Fibroblast of lung (primary cell): ENCODE results near the gene PTPN21.
A peak's percentile ranks its signal among the peaks of the same experiment; 100 is the strongest.

Experiments used
- EZH2 ChIP-seq: IDR thresholded peaks from 2 replicates; pipeline ENCODE4 v1.5.1; 2012; ENCODE audit warnings: low read length, control low read depth, mild to moderate bottlenecking; ENCODE audit errors: missing control alignments
- TF ChIP-seq, protein P1 (sequence below), 2 donors: IDR thresholded peaks in 1 of 2; conservative IDR thresholded peaks in 1 of 2; 1 replicate in 1 of 2; 2 replicates in 1 of 2; pipeline ENCODE4 v1.5.1; 2011 to 2012; ENCODE audit warnings: low read length in 2 of 2, control low read depth in 1 of 2, inconsistent platforms in 1 of 2, low read depth in 1 of 2, mild to moderate bottlenecking in 1 of 2

- TF ChIP-seq EZH2 = no peak
- TF ChIP-seq, protein P1, sequence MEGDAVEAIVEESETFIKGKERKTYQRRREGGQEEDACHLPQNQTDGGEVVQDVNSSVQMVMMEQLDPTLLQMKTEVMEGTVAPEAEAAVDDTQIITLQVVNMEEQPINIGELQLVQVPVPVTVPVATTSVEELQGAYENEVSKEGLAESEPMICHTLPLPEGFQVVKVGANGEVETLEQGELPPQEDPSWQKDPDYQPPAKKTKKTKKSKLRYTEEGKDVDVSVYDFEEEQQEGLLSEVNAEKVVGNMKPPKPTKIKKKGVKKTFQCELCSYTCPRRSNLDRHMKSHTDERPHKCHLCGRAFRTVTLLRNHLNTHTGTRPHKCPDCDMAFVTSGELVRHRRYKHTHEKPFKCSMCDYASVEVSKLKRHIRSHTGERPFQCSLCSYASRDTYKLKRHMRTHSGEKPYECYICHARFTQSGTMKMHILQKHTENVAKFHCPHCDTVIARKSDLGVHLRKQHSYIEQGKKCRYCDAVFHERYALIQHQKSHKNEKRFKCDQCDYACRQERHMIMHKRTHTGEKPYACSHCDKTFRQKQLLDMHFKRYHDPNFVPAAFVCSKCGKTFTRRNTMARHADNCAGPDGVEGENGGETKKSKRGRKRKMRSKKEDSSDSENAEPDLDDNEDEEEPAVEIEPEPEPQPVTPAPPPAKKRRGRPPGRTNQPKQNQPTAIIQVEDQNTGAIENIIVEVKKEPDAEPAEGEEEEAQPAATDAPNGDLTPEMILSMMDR (conservative IDR thresholded peaks at IDR 0.05 in 1 of 2, IDR thresholded peaks at IDR 0.05 in 1 of 2; ENCODE audit: low read depth in 1 of 2, low read length in 2 of 2) = peak; percentile 59 to 68
Measured at GRCh38 chr14:88559852-88560251, 5.0 kb upstream of the PTPN21 start.
